ENCODE data around the gene LMLN. TPM values are rescaled to one million over a fixed set of nuclear protein-coding genes. Genes with fewer than 3 reads are reported as not detected.
A peak's percentile ranks its signal among the peaks of the same experiment; 100 is the strongest.

The LMLN gene
- total and polyA plus RNA-seq, 2 experiments from 2014 or later, result 3.1 to 6.2 TPM

- Histone ChIP-seq H2AFZ (no peak overlapping the region), H3K9ac (peak overlapping the region; percentile 100), H3K4me2 (ENCODE audit: unreplicated experiment) (peak overlapping the region; percentile 94), H3K27me3 (replicated peaks; ENCODE audit: insufficient read depth) (no peaks in the 10 kb centered on the region), H3F3A (ENCODE audit: insufficient read depth) (peaks cover 66% of the 10 kb centered on the region), H3K36me3 (ENCODE audit: low read depth) (peaks cover 55% of the 10 kb centered on the region), H3K9me3 (ENCODE audit: low read depth) (no peaks in the 10 kb centered on the region), H3K79me2 (ENCODE audit: insufficient read depth) (peaks cover 53% of the 10 kb centered on the region), H3K4me1 (ENCODE audit: insufficient read depth) (peaks cover 35% of the 10 kb centered on the region), H4K20me1 (ENCODE audit: insufficient read depth) (peaks cover 14% of the 10 kb centered on the region; the same call in 1 of the 2 replicates), H3K27ac (peak overlapping the region; percentile 95; the same call in 1 of the 2 replicates), H3K9me2 (ENCODE audit: insufficient read depth) (no peaks in the 10 kb centered on the region), H3K4me3 (peak overlapping the region; percentile 100)
- TF ChIP-seq EZH2 (IDR thresholded peaks at IDR 0.05; ENCODE audit: insufficient read depth, poor library complexity, severe bottlenecking) (no peak), EZH2phosphoT487 (IDR thresholded peaks at IDR 0.05; ENCODE audit: insufficient read depth, low read depth) (no peak)
- 91 to 92% methylated on average over 21 of the region's 21 CpGs for WGBS, 2 experiments (ENCODE audit: low coverage in 1 of 2, low lambda C conversion rate in 2 of 2, missing lambda C conversion rate in 2 of 2)
- no peak for DNase-seq
- in situ Hi-C loops (cut with MboI), result no loop called here
Measured at GRCh38 chr3:197951392-197951990, 8.5 kb upstream of the LMLN start.

DNA sequence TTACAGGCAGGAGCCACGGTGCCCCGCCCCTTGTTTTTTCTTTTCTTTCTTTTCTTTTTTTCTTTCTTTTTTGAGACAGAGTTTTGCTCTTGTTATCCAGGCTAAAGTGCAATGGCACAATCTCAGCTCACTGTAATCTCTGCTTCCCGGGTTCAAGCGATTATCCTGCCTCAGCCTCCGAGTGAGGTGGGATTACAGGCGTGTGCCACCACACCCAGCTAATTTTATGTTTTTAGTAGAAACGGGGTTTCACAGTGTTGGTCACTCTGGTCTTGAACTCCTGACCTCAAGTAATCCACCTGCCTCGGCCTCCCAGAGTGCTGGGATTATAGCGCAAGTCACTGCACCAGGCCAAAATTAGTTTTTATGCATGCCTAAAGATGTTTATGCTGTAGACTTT, 7.6 kb upstream of the LMLN start:
- 92 to 93% methylated on average over 9 of the region's 9 CpGs for WGBS, 2 experiments (ENCODE audit: low coverage in 1 of 2, low lambda C conversion rate in 2 of 2, missing lambda C conversion rate in 2 of 2)
- H3K4me1 ChIP-seq (ENCODE audit: insufficient read depth), result peaks cover 40% of the 10 kb centered on the region
- peak overlapping the region; percentile 41; the same call in 1 of the 2 replicates for H3K27ac ChIP-seq

GRCh38 chr3:197953325-197953724, 6.7 kb upstream of the LMLN start:
- no peaks in the 10 kb centered on the region for H3K27me3 ChIP-seq (replicated peaks; ENCODE audit: insufficient read depth)
- no peak for DNase-seq
- in situ Hi-C loops (cut with MboI), result no loop called here

More for the DNA sequence above, 7.6 kb upstream of the LMLN start:
- in situ Hi-C loops (cut with MboI), result no loop called here
- H3K4me2 ChIP-seq (ENCODE audit: unreplicated experiment), result peak overlapping the region; percentile 94
- DNase-seq, result no peak
- peak overlapping the region; percentile 100 for H3K4me3 ChIP-seq
- no peaks in the 10 kb centered on the region for H3K27me3 ChIP-seq (replicated peaks; ENCODE audit: insufficient read depth)
- H3K9ac ChIP-seq, result peak overlapping the region; percentile 100
- H3K9me2 ChIP-seq (ENCODE audit: insufficient read depth), result no peaks in the 10 kb centered on the region
- H3K9me3 ChIP-seq (ENCODE audit: low read depth), result no peaks in the 10 kb centered on the region
- TF ChIP-seq EZH2phosphoT487 (IDR thresholded peaks at IDR 0.05; ENCODE audit: insufficient read depth, low read depth) (no peak), EZH2 (IDR thresholded peaks at IDR 0.05; ENCODE audit: insufficient read depth, poor library complexity, severe bottlenecking) (no peak)
- peaks cover 53% of the 10 kb centered on the region for H3K79me2 ChIP-seq (ENCODE audit: insufficient read depth)
- H2AFZ ChIP-seq, result no peak overlapping the region
- peaks cover 74% of the 10 kb centered on the region for H3F3A ChIP-seq (ENCODE audit: insufficient read depth)
- peaks cover 60% of the 10 kb centered on the region for H3K36me3 ChIP-seq (ENCODE audit: low read depth)
- peaks cover 14% of the 10 kb centered on the region; the same call in 1 of the 2 replicates for H4K20me1 ChIP-seq (ENCODE audit: insufficient read depth)

GRCh38 chr3:197953881-197954280, 6.1 kb upstream of the LMLN start:
- Histone ChIP-seq H3K9ac (peak overlapping the region; percentile 100; the same call in 1 of the 2 replicates), H3K36me3 (ENCODE audit: low read depth) (peaks cover 60% of the 10 kb centered on the region), H4K20me1 (ENCODE audit: insufficient read depth) (peaks cover 14% of the 10 kb centered on the region; the same call in 1 of the 2 replicates), H2AFZ (no peak overlapping the region), H3F3A (ENCODE audit: insufficient read depth) (peaks cover 88% of the 10 kb centered on the region), H3K27ac (peak overlapping the region; percentile 41), H3K27me3 (replicated peaks; ENCODE audit: insufficient read depth) (no peaks in the 10 kb centered on the region), H3K4me2 (ENCODE audit: unreplicated experiment) (peak overlapping the region; percentile 14), H3K9me2 (ENCODE audit: insufficient read depth) (no peaks in the 10 kb centered on the region), H3K4me1 (ENCODE audit: insufficient read depth) (peaks cover 36% of the 10 kb centered on the region), H3K4me3 (0 out of 2 replicates have a peak overlapping the region, but pooled peaks have one; percentile 100), H3K9me3 (ENCODE audit: low read depth) (no peaks in the 10 kb centered on the region), H3K79me2 (ENCODE audit: insufficient read depth) (peaks cover 53% of the 10 kb centered on the region)
- in situ Hi-C loops (cut with MboI), result no loop called here
- TF ChIP-seq EZH2phosphoT487 (IDR thresholded peaks at IDR 0.05; ENCODE audit: insufficient read depth, low read depth), result no peak
- TF ChIP-seq EZH2 (IDR thresholded peaks at IDR 0.05; ENCODE audit: insufficient read depth, poor library complexity, severe bottlenecking), result no peak
- WGBS, 2 experiments (ENCODE audit: low coverage in 1 of 2, low lambda C conversion rate in 2 of 2, missing lambda C conversion rate in 2 of 2), result 55 to 60% methylated on average over 7 of the region's 7 CpGs
- DNase-seq, result peak; percentile 43

More at GRCh38 chr3:197953325-197953724, 6.7 kb upstream of the LMLN start:
- H3K4me1 ChIP-seq (ENCODE audit: insufficient read depth), result peaks cover 40% of the 10 kb centered on the region
- peaks cover 53% of the 10 kb centered on the region for H3K79me2 ChIP-seq (ENCODE audit: insufficient read depth)
- H2AFZ ChIP-seq, result no peak overlapping the region
- TF ChIP-seq EZH2 (IDR thresholded peaks at IDR 0.05; ENCODE audit: insufficient read depth, poor library complexity, severe bottlenecking) (no peak), EZH2phosphoT487 (IDR thresholded peaks at IDR 0.05; ENCODE audit: insufficient read depth, low read depth) (no peak)
- WGBS, 2 experiments (ENCODE audit: low coverage in 1 of 2, low lambda C conversion rate in 2 of 2, missing lambda C conversion rate in 2 of 2), result 50 to 52% methylated on average over 6 of the region's 6 CpGs
- H3K4me2 ChIP-seq (ENCODE audit: unreplicated experiment), result peak overlapping the region; percentile 14
- no peaks in the 10 kb centered on the region for H3K9me2 ChIP-seq (ENCODE audit: insufficient read depth)
- peaks cover 14% of the 10 kb centered on the region; the same call in 1 of the 2 replicates for H4K20me1 ChIP-seq (ENCODE audit: insufficient read depth)
- peaks cover 82% of the 10 kb centered on the region for H3F3A ChIP-seq (ENCODE audit: insufficient read depth)
- H3K36me3 ChIP-seq (ENCODE audit: low read depth), result peaks cover 60% of the 10 kb centered on the region
- peak overlapping the region; percentile 100 for H3K9ac ChIP-seq
- no peaks in the 10 kb centered on the region for H3K9me3 ChIP-seq (ENCODE audit: low read depth)
- peak overlapping the region; percentile 100; the same call in 1 of the 2 replicates for H3K4me3 ChIP-seq
- peak overlapping the region; percentile 41 for H3K27ac ChIP-seq
